ENCODE results near the gene SMAD5.

DNA sequence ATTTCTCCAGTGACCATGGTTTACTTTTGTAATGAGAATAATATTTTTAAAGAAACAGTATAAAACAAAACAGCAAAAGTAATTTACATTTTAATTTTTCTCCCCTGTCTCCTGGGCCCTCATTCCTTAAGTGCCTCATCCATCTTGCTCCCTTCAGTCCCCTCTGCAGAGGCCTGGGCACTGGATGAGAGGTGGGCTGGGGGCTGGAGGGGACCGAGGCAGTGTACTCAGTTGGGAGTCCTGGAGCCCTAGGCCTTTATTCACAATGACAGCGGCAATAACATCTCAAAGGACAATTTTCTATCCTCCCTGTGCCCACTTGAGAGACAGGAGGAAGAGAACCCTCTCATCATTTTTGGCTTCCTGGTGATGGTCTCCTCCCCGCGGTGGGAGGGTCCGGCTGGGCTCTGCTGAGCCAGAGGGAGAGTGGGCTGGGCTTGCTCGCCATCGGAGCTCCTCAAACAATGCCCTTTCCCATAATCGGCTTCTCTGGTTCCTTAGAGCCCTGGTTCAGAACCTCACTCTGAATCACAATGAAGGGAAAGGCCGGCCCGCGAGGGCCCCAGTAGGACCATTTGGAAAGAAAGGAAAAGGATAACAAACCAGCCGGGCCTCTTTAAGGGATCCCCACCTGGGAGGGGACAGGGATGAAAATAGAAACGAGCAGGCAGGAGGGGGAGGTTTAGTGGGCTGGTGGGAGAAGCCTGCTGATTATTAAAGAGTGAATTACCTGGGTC is 70.0 kb downstream of the SMAD5 start:
- no peak for TF ChIP-seq POLR2A (IDR thresholded peaks at IDR 0.05; ENCODE audit: low read depth, low read length)
- TF ChIP-seq POLR2AphosphoS5 (IDR thresholded peaks at IDR 0.05; ENCODE audit: low read depth, low read length) = no peak
- TF ChIP-seq TAF1 (IDR thresholded peaks at IDR 0.05; ENCODE audit: borderline replicate concordance, low read depth, low read length) = no peak
